Liver (tissue), 9 donors: ENCODE results near the gene TAGLN2. TPM values are rescaled to one million over a fixed set of nuclear protein-coding genes. Genes with fewer than 3 reads are reported as not detected.
"Not testable (repeated sequence)": the region's sequence is repeated elsewhere in the genome, so short reads cannot be mapped to it uniquely, and the experiment has no call there.

Experiments used
- DNase-seq: peaks from one replicate; pipeline ENCODE4 v3.0.0-alpha.2; 2017; ENCODE audit warnings: low spot score
- H3K27ac ChIP-seq, 2 donors: one replicate each; pipeline ENCODE4 v1.7.0; 2013; ENCODE audit warnings: inconsistent platforms in 2 of 2, low read length in 2 of 2, control low read depth in 1 of 2, low read depth in 1 of 2, mild to moderate bottlenecking in 1 of 2
- H3K27me3 ChIP-seq, 4 donors: one replicate each; pipeline versions ENCODE4 v1.6.1 to v1.7.0; 2013; ENCODE audit warnings: low read length in 3 of 4, inconsistent platforms in 1 of 4, mild to moderate bottlenecking in 1 of 4, moderate library complexity in 1 of 4; ENCODE audit not compliant: control insufficient read depth in 4 of 4, insufficient read depth in 4 of 4
- H3K36me3 ChIP-seq, 4 donors: one replicate each; pipeline versions ENCODE4 v1.6.1 to v1.7.0; 2013; ENCODE audit warnings: low read length in 3 of 4, mild to moderate bottlenecking in 3 of 4, low read depth in 1 of 4, moderate library complexity in 1 of 4; ENCODE audit not compliant: control insufficient read depth in 4 of 4, insufficient read depth in 3 of 4
- H3K4me1 ChIP-seq, 4 donors: one replicate each; pipeline versions ENCODE4 v1.6.1 to v1.7.0; 2013; ENCODE audit warnings: low read length in 3 of 4, mild to moderate bottlenecking in 3 of 4, moderate library complexity in 1 of 4; ENCODE audit not compliant: control insufficient read depth in 4 of 4, insufficient read depth in 4 of 4
- H3K4me3 ChIP-seq, 3 donors: one replicate each; pipeline versions ENCODE4 v1.6.1 to v1.7.0; 2013; ENCODE audit warnings: low read length in 3 of 3, control low read depth in 1 of 3, low read depth in 1 of 3, mild to moderate bottlenecking in 1 of 3
- H3K9ac ChIP-seq, 2 donors: one replicate each; pipeline ENCODE4 v1.7.0; 2013; ENCODE audit warnings: low read length in 2 of 2, mild to moderate bottlenecking in 2 of 2, moderate library complexity in 2 of 2, control low read depth in 1 of 2, low read depth in 1 of 2
- H3K9me3 ChIP-seq, 4 donors: one replicate each; pipeline versions ENCODE4 v1.6.1 to v1.7.0; 2013; ENCODE audit warnings: low read length in 3 of 4; ENCODE audit not compliant: control insufficient read depth in 4 of 4
- ATF3 ChIP-seq: IDR thresholded peaks from 2 replicates; pipeline ENCODE4 v1.6.1; 2016; ENCODE audit warnings: antibody characterized with exemption
- CTCF ChIP-seq: fragments of 150-350 bp; IDR thresholded peaks from 2 replicates; pipeline ENCODE4 v1.5.1; 2017; ENCODE audit warnings: improper control_type of control experiment, low read depth, low read length; ENCODE audit not compliant: missing input control
- EGR1 ChIP-seq, 2 donors: IDR thresholded peaks; 2 replicates each; pipeline ENCODE4 v1.6.1; 2016 to 2018; ENCODE audit warnings: antibody characterized with exemption in 2 of 2, low read depth in 2 of 2
- GABPA ChIP-seq, 2 donors: IDR thresholded peaks in 1 of 2; conservative IDR thresholded peaks in 1 of 2; 2 replicates each; pipeline ENCODE4 v1.6.1; 2016; ENCODE audit warnings: antibody characterized with exemption in 2 of 2, mild to moderate bottlenecking in 1 of 2, moderate library complexity in 1 of 2
- HNF4A ChIP-seq, 2 donors: conservative IDR thresholded peaks; 2 replicates each; pipeline ENCODE4 v1.6.1; 2016; ENCODE audit warnings: antibody characterized with exemption in 2 of 2, mild to moderate bottlenecking in 2 of 2
- HNF4G ChIP-seq: IDR thresholded peaks from 2 replicates; pipeline ENCODE4 v1.6.1; 2016; ENCODE audit warnings: antibody characterized with exemption
- MAX ChIP-seq: IDR thresholded peaks from 2 replicates; pipeline ENCODE4 v1.6.1; 2016; ENCODE audit warnings: antibody characterized with exemption
- NR2F2 ChIP-seq: IDR thresholded peaks from 2 replicates; pipeline ENCODE4 v1.6.1; 2016; ENCODE audit warnings: antibody characterized with exemption
- RAD21 ChIP-seq, 2 donors: IDR thresholded peaks; 2 replicates each; pipeline ENCODE4 v1.6.1; 2016; ENCODE audit warnings: antibody characterized with exemption in 2 of 2, mild to moderate bottlenecking in 2 of 2
- REST ChIP-seq: IDR thresholded peaks from 2 replicates; pipeline ENCODE4 v1.6.1; 2016; ENCODE audit warnings: antibody characterized with exemption, mild to moderate bottlenecking
- RXRA ChIP-seq, 2 donors: IDR thresholded peaks; 2 replicates each; pipeline ENCODE4 v1.6.1; 2017 to 2018; ENCODE audit warnings: antibody characterized with exemption in 2 of 2, mild to moderate bottlenecking in 1 of 2
- YY1 ChIP-seq: IDR thresholded peaks from 2 replicates; pipeline ENCODE4 v1.6.1; 2016; ENCODE audit warnings: antibody characterized with exemption, mild to moderate bottlenecking
- ZBTB33 ChIP-seq: IDR thresholded peaks from 2 replicates; pipeline ENCODE4 v1.6.1; 2016; ENCODE audit warnings: antibody characterized with exemption
- WGBS: extraction: QIAGEN DNeasy Blood & Tissue Kit; methylation state at CpG from one replicate; pipeline ENCODE4 v1.1.7; 2013; 5-methylcytosine and 5-hydroxymethylcytosine counted together
- polyA plus RNA-seq, 2 donors: library from polyadenylated mRNA; stranded (reverse) in 1 of 2; unstranded in 1 of 2; fragments of 200-250 nt in 1 of 2; fragments of >200 nt in 1 of 2; fragmentation: Nextera tagmentation in 1 of 2; extraction: Ambion mirVana in 1 of 2; gene quantifications; one replicate each; pipeline versions ENCODE4 v1.2.1 to v1.2.3, GENCODE V29; 2013 to 2015
- total RNA-seq, 2 donors: library from RNA; depleted of rRNA; stranded (reverse); fragments of >200 nt; gene quantifications; one replicate each; pipeline ENCODE4 v1.2.3, GENCODE V29; 2014
- donor health status: healthy.
- donor health status: healthy.
- donor health status: healthy.
- donor health status: healthy.
- donor health status: healthy.

TAGLN2 gene
- total and polyA plus RNA-seq, 4 donors = 46.4 to 113 (median 79.8) TPM

- no peak for TF ChIP-seq REST
- TF ChIP-seq CTCF = no peak
- TF ChIP-seq RAD21 (IDR thresholded peaks at IDR 0.05) = no peak
- no peak for TF ChIP-seq RXRA (IDR thresholded peaks at IDR 0.05)
Observed at GRCh38 chr1:159906960-159907359, 18.3 kb downstream of the TAGLN2 start (continued).

GRCh38 chr1:159904036-159904435 is 21.3 kb downstream of the TAGLN2 start:
- not testable (repeated sequence) for H3K36me3 ChIP-seq, H3K27me3 ChIP-seq, DNase-seq, H3K9ac ChIP-seq, H3K4me1 ChIP-seq, H3K4me3 ChIP-seq, H3K9me3 ChIP-seq, H3K27ac ChIP-seq
- 67% methylated on average over 3 of the region's 3 CpGs for WGBS

- Histone ChIP-seq H3K4me3 (no peak overlapping the region), H3K9me3 (no peaks in the 10 kb centered on the region), H3K9ac (no peak overlapping the region), H3K4me1 (peaks cover 0 to 6% (median 1%) of the 10 kb centered on the region in 4 donors), H3K27ac (no peak overlapping the region), H3K36me3 (no peaks in the 10 kb centered on the region), H3K27me3 (no peaks in the 10 kb centered on the region)
- DNase-seq = no peak
- WGBS = 90% methylated on average over 3 of the region's 3 CpGs
- no peak for TF ChIP-seq YY1
- no peak for TF ChIP-seq HNF4A (conservative IDR thresholded peaks at IDR 0.05)
- no peak for TF ChIP-seq GABPA (IDR thresholded peaks at IDR 0.05 in 1 of 2, conservative IDR thresholded peaks at IDR 0.05 in 1 of 2)
- TF ChIP-seq ATF3 = no peak
- TF ChIP-seq HNF4G = no peak
- TF ChIP-seq EGR1 (IDR thresholded peaks at IDR 0.05; ENCODE audit: low read depth in 2 of 2) = no peak
- TF ChIP-seq NR2F2 = no peak
- TF ChIP-seq REST = no peak
- TF ChIP-seq CTCF = no peak
- TF ChIP-seq ZBTB33 = no peak
- TF ChIP-seq MAX = no peak
Observed at GRCh38 chr1:159902541-159902940, 22.8 kb downstream of the TAGLN2 start.
